MV-4-11 (cell line): ENCODE data around the gene COL8A2.

Experiments
- DNase-seq: peaks from one replicate; lab custom pipeline; 2025; lab: John Stamatoyannopoulos, UW

The COL8A2 gene

DNA sequence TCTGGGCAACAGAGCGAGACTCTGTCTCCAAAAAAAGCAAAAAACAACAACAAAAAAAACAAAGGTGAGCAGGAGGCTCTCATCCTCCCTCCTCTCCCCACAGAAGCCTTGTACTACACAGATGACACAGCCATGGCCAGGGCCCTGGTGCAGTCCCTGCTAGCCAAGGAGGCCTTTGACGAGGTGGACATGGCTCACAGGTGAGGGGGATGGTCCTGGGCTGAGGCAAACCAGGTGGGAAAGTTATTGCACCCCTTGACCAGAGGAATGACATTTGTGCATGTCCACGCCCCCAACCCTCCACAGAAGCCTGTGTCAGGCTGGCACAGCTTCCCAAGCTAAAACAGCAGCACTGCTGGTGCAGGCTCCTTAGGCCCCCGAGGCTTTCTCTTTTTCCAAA, 33.9 kb downstream of the COL8A2 start:
- no peak for DNase-seq

DNA sequence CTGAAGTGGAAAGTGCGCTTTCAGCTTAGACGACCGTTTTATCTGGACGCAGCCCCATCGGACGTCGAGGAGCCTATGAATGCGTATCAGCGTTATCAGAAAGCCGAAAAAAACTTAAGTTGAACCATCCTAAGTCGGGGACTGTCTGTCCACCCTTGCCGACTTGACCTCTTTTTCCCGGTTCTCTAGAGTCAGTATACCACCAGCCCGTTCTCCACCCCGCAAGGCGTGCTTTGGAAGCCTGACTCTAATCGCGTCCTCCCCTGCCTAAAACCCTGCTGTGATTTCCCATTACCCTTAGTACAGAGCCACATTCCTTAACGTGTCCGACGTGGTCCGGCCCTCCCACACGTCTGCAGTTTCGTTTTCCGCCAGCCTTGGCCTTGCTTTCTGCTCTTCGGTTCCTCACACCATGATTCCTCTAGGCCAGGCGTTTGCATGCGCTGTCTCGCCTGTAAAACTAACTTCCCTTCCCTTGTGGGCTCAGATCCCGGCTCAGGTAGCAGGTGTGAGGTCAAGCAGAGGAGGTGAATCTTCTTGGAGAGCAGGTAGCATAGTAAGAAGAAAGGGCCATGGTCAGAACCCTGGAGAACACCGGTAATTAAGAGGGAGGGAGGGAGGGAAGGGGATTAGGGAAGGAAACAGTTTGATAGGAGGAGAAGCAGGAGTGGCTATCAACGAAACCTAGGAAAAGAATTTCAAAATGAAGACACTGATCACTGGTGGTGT, 35.5 kb downstream of the COL8A2 start:
- DNase-seq = peak; percentile 51

DNA sequence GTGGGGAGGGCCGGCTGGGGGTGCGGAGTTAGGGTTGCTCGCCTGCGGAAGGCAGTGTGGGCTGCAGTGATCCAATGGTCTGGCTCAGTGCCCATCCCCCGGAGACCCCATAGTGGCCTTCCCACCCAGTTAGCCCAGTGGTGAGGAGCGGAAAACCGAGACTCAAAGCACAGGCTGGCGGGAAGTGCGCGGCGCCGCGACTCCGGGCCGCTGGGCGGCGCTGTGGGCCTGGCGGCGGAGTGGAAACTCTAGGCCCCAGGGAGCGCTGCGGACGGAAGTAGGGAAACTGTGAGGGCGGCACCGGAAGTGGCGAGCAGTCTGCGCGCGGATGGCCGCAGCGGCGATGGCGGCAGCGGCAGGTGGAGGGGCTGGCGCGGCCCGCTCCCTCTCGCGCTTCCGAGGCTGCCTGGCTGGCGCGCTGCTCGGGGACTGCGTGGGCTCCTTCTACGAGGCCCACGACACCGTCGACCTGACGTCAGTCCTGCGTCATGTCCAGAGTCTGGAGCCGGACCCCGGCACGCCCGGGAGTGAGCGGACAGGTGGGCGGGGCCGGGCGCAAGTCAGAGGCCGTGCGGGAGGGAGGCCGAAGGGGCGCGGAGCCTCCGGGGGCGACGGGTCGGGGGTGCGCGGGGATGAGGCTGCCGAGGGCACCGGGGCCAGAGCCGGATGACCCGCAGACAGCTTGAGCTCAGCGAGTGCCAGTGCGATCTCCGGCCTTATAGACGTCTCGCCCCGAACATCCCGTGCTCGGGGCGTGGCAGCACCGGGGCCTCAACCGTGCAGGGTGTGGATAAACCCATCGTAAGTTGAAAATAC, 36.2 kb downstream of the COL8A2 start, which contains the start of gene ADPRS:
Gene ADPRS, plus strand, starts transcription at position 316 of the 816 bp plus-strand sequence. Its CDS starts 13 bp downstream, at position 329.
- DNase-seq = peak; percentile 79

DNA sequence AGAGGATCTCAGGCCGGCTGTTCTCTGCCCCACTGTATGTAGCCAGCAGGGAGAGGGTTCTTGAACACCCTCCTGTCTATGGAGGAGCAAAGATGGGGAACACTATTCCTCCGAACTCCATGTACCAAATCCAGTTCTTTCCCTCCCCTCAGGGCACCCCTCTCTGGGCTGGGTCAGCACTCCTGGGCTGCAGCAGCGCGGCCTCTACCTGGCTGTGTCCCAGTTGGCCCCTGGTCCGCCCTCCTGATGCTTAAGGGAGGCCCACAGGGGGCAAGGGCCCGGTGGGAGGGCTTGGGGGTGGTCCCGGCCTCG, 36.8 kb downstream of the COL8A2 start:
- no peak for DNase-seq

DNA sequence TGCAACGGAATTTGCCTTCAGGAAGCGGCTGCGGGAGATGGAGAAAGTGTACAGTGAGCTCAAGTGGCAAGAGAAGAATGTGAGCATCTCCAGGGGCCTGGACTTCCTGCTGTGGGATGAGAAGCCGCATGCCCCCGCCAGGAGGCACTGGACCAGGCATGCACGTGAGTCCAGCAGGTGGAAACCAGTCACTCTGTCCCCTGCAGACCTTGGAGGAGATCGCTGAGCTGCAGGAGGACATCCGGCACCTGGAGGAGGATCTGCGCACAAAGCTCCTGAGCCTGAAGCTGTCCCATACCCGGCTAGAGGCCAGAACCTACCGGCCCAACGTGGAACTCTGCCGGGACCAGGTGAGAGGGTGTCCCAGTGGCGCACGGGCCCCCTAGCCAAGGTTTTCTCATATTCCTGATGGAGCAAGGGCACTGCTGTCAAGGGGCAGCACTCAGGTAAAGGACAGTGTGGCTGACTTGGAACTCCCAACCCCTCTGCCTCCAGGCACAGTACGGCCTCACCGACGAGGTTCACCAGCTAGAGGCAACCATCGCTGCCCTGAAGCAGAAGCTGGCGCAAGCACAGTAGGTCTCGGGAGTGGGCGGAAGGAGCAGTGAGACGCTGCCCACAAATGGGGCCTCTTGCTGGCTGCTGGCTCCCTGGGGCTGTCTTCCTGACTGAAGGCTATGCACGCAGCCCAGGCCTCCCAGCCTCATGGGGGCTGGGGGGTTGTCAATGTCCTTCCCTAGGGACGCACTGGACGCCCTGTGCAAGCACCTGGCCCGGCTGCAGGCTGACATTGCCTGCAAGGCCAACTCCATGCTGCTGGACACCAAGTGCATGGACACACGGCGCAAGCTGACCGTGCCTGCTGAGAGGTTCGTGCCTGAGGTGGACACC, 37.5 kb downstream of the COL8A2 start:
- DNase-seq = no peak

DNA sequence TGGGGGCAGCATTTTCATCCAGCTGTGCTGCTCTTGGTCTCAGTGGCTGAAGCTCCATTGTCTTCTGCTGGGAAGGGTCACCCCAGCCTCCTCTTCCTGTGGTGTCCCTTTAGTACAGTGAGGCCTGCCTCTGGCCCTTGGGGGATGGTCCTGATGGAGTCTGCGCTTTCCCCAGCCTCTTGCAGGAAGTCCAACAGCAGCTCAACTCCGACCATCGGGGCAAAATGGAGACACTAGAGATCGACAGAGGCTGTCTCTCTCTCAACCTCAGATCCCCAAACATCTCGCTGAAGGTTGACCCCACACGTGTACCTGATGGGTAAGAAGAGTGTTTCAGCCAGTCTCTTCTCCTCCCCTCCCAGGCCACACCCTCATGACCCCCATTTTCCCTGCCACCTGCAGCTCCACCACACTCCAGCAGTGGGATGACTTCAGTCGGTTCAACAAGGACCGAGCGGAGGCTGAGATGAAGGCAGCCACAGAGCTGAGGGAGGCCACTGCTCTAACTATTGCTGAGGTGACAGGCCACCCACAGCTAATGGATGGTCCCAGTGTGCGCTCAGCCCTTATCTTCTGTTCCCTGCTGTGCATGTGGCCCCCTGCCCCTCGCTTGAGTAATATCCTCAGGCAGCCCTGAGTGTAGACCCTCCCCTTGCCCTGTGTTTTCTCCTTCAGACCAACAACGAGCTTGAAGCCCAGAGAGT, 38.3 kb downstream of the COL8A2 start:
- DNase-seq = no peak

DNA sequence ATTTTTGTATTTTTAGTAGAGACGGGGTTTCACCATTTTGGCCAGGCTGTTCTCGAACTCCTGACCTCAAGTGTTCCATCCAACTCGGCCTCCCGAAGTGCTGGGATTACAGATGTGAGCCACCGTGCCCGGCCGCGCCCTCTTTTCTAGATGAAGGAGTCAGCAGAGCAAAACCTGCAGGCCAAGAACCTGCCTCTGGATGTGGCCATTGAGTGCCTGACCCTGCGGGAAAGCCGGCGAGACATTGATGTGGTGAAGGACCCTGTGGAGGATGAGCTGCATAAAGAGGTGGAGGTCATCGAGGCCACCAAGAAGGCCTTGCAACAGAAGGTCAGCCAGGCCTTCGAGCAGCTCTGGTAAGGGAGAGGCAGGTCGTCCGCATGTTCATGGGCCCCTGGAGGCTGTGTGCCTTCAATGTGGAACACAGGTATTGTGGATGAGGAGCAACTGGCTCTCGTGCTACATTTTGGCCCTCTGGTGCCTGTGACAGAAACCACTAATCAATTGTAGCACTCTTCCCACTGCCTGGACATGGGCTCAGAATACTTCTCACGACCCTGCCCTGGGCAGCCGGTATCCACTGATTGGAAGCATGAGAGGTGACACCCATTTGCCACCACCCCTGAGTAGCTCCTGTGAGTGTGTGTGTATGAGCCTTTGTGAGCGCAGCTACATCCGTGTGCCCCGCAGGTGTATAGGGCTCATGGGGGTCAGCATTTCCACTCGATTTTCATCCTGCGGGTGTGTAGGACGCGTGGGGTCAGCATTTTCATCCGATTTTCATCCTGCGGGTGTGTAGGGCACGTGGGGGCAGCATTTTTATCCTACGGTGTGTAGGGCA, 39.1 kb downstream of the COL8A2 start:
- no peak for DNase-seq

DNA sequence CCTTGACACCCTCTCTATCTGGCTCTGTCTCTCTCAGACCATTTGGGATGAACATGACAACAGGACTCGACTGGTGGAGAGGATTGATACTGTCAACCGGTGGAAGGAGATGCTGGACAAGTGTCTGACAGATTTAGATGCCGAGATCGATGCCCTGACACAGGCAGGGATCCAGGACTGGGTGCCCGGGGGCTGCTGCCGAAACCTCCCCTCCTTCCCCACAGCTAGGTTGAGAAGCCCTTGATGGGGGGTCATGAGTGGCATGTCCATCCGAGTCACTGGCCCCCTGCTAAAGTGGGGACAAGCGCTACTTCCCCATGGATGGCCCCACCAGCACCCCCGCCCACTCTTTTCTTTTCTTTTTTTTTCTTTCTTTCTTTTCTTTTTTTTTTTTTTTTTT, 39.9 kb downstream of the COL8A2 start:
- DNase-seq = no peak

DNA sequence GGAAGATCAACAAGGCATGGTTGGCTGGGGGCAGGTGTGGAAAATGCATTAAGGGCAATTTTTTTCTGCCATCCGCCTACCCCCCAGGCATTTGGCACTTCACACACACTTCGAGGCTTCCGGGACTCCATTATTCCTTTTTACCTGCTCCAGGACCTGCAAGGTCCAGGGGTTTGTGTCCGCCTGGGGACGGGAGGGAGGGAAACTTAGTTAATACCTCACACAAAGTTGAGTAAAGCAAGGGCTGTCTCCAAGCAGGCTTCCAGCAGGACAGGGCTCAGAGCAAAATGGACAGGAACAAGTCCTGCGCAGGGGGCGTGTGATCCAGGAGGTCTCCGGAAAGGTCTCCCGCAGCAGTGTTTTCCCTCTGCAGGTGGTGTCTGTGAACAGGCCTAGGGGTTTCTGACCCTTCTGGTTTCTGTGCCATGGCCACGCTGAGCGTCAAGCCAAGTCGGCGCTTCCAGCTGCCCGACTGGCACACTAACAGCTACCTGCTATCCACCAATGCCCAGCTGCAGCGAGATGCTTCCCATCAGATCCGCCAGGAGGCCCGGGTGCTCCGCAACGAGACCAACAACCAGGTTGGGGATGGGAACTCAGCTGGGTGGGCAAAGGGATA, 40.4 kb downstream of the COL8A2 start:
- no peak for DNase-seq

DNA sequence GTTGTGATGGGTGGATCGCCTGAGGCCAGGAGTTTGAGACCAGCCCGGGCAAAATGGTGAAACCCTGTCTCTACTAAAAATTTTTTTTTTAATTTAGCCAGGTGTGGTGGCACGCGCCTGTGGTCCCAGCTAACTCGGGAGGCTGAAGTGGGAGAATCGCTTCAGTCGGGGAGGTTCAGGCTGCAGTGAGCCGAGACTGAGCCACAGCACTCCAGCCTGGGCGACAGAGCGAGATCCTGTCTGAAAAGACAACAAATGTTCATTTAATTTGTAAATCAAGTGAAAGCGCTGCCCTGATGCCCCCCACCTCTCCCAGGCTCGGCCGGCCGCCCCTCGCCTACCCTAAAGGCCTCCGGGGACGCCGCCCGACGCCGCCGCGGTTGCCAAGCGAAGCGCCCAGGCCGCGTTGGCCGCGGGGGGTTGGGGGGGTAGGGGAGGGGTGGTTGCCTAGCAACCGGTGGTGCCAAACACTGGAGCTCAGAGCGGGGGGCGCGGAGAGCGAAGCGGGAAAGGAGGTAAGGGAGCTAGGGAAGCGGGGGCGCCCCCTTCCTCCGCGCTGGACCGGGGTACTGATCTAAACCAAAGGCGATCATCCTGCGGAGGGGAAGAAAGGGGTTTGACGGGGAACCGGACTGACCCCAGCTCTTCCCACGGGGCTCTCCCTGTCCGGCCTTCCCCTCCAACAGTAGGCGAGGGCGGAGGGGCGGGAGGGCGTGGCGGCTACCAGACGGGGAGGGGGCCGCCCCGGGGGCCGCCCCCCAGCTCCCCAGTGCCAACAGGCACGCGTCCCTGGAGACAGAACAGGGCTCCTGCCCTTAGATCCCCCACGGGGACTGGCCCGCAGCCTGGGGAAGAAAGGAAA, 41.2 kb downstream of the COL8A2 start, which contains the start of gene TEKT2:
Gene TEKT2, plus strand, starts transcription at position 460 of the 862 bp plus-strand sequence. CDS start 828 bp downstream, outside the sequence.
- DNase-seq = no peak

DNA sequence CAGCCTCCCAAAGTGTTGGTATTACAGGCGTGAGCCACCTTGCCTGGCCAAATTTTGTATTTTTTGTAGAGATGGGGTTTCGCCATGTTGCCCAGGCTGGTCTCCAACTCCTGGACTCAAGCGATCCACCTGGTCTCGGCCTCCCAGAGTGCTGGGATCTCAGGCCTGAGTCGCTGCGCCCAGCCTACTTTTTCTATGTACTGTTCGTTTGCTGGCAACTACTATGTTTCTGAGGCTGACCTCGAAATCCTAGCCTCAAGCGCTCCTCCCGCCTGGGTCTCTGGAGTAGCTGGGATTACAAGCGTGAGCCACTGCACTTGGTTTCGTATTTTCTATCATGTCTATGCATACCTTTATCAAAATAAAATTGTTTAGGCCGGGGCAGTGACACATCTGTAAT, 41.8 kb downstream of the COL8A2 start:
- DNase-seq = no peak

DNA sequence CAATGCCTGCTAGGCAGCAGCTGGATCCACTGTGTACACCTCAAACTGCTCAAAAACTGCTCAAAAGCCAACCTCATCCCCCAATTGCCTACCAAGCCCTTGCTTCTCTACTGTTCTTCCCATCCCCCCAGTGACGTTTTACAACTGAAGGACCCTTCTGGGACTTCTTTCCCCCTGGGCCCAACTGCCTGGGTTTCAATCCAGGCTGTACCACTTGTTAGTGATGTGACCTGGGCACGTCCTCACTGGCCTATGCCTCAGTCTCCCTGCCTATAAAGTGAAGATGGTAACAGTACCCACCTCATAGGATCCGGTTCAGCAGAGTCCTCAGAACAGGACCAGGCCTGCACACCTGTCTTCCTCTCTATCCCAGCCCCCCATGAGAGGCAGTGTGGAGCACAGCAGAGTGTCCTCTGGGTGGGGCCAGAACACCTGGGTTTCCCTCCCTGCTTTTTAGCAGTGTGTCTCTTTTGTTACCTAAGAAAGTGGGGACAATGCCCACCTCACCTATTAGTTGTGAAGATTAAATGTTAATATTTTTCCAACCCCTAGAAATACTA, 43.0 kb downstream of the COL8A2 start:
- DNase-seq = no peak

DNA sequence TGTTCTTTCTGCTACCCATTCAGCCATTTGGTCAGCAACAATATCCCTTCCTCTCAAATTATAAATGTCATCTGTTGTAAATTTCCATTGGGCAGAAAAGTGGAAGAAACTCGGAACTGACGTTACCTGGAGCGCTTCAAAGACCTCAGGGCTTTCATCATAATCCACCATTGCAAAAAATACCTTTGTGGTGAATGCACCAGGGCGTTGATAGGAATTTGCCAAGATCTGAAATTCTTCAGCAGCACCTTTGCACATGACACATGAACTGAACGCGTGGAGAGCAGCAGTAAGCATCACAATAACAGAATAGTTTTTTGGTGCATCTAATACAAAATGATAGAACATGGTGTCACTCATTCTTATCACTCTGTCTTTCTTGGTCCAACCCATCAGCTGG, 44.2 kb downstream of the COL8A2 start:
- no peak for DNase-seq

DNA sequence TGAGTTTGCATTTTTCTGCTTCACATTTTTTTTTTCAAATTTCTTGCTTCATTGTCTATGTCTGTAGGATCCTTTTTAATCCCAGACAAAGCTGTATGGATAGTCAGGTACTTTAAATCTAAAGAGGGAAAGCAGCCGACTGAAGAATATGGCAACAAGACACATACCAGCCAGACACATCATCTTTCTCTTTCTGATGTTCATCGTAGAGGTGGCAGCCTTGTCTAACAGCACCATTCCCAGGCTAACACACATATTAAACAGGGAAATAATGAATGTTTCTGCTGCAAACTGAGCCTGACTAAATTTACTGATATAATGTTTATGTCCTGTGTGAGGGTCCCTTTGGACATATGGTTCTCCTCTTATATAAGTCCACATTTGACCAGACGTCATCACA, 44.8 kb downstream of the COL8A2 start:
- no peak for DNase-seq

DNA sequence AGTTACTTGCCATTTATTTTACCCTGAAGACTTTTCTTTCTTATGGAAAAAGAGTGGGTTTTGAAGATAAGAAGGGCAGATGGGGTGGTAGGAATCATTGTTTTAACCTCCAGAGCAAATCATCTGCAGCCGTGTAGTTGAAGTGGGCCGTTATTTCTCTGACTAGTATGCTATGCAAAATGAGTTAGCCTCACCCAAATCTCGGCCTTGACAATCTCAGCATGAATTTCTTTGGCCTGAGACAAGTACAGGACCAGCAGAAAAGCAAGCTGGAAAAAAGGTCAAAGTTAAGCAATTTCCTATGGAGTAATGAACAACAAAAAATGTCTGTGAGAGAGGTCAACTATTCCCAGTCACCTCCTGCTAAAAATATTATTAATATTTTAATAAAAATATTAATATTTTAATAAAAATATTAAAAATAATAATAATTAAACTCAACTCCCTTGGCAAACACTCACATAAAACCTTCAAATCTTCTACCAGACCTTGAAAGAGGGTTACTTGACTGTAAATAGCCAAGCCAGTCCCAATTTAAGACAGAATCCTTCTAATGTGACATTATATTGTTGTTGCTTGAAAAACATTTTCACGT, 47.9 kb downstream of the COL8A2 start:
- DNase-seq = no peak

DNA sequence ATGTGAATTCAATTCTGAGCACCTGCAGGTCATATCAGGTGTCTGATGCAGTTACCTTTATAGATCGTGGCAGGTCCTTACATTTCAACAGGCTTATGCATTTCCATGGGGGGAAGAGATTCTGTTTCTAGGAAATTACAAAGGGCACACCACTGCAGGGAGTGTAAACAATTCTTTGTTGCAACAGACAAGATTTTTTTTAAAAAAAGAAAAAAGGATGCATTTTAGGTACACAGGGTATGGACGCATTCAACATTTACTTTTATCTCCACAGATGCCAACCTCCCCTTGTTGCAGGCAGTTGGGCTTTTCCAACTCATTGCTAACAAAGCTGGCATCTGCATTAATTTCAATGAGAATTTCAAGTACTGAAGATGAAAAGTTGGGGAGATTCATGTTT, 54.7 kb downstream of the COL8A2 start:
- no peak for DNase-seq

DNA sequence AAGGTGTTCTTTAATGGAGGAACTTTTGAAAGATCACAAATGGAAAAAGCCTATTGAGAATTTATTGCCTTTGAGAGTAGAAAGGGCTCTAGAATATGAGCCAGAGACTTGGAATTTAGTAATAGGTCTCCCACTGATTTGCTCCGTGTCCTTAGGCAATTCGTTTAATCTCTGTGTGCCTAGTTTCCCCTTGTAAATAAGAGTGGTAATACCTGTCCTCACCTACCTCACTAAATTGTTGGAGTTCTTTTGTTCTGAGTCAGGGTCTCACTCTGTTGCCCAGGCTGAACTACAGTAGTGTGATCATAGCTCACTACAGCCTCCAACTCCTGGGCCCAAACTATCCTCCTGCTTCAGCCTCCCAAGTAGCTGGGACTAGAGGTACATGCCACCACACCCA, 56.2 kb downstream of the COL8A2 start:
- no peak for DNase-seq

DNA sequence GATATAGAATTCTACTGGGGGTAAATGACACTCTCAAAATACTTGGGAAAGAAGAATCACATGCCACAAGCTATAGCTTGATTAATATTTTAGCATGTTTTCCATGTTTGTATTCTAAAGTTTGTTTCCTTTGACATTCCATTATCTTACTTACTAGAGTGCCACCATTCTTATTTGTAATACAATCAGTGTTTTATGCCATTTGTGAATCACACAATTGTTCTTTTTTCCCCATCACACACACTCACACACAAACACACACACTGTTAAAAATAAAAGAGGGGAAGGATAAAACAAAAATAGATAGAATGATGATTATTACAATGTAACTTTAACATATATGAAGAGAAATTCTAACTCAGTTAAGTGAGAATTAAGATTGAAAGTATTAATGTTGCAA, 57.2 kb downstream of the COL8A2 start:
- no peak for DNase-seq

DNA sequence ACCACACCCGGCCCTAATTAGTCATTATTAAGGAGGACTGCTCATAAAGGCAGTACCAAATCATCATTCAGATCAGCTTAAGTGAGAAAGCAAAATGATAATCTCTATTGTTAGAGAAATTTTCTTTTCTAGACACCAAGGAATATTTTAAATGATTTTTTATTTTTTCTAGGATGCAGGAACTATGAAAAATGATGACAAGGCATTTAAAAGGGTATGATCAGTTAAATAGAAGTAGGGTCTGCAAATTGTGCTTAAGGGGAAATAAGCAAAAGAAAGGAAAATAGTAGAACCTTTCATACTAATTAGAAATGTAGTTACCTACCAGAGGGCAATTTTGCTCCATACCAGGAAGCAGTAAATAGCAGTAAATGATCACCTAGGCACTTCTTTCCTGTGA, 62.7 kb downstream of the COL8A2 start:
- DNase-seq = no peak
